Measurements from ENCODE around the gene SYTL2. TPM values are rescaled to one million over a fixed set of nuclear protein-coding genes. Genes with fewer than 3 reads are reported as not detected.

SYTL2 gene
- total and polyA plus RNA-seq, 9 donors: 4.2 to 26.1 (median 8.2) TPM

DNA sequence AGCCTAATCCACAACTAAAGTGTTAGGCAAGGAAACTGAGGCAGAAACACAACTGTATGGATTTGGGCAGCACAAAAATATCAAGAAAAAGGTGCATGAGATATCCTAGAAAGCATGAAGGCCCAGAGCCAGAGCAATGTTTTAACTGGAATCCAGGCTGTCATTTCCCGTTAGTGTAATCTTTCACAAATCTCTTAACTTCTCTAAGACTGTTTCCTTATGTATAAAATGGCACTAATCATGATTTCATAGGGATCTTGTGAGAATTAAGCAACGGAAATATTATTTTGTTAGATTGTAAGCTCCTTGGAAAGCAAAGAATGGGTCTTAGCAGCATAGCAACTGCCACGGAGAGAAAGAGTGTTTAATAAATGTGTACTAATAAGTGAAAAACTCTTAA is 14.7 kb upstream of the SYTL2 start:
- DNase-seq: no peak
- H3K27ac ChIP-seq: no peak overlapping the region
- intact Hi-C loops (cut with DNase I): no loop called here
- H3K36me3 ChIP-seq: no peaks in the 10 kb centered on the region
- H3K9me3 ChIP-seq: no peaks in the 10 kb centered on the region
- no peaks in the 10 kb centered on the region for H3K27me3 ChIP-seq
- H3K4me1 ChIP-seq (ENCODE audit: insufficient read depth): peaks cover 11% of the 10 kb centered on the region
- no peak overlapping the region for H3K4me3 ChIP-seq
- WGBS, 3 donors: 50 to 63% (median 61%) methylated on average over 3 of the region's 3 CpGs
- TF ChIP-seq, protein P1, sequence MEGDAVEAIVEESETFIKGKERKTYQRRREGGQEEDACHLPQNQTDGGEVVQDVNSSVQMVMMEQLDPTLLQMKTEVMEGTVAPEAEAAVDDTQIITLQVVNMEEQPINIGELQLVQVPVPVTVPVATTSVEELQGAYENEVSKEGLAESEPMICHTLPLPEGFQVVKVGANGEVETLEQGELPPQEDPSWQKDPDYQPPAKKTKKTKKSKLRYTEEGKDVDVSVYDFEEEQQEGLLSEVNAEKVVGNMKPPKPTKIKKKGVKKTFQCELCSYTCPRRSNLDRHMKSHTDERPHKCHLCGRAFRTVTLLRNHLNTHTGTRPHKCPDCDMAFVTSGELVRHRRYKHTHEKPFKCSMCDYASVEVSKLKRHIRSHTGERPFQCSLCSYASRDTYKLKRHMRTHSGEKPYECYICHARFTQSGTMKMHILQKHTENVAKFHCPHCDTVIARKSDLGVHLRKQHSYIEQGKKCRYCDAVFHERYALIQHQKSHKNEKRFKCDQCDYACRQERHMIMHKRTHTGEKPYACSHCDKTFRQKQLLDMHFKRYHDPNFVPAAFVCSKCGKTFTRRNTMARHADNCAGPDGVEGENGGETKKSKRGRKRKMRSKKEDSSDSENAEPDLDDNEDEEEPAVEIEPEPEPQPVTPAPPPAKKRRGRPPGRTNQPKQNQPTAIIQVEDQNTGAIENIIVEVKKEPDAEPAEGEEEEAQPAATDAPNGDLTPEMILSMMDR (IDR thresholded peaks at IDR 0.05): no peak
- TF ChIP-seq EP300 (IDR thresholded peaks at IDR 0.05): no peak
- TF ChIP-seq POLR2A (IDR thresholded peaks at IDR 0.05): no peak

DNA sequence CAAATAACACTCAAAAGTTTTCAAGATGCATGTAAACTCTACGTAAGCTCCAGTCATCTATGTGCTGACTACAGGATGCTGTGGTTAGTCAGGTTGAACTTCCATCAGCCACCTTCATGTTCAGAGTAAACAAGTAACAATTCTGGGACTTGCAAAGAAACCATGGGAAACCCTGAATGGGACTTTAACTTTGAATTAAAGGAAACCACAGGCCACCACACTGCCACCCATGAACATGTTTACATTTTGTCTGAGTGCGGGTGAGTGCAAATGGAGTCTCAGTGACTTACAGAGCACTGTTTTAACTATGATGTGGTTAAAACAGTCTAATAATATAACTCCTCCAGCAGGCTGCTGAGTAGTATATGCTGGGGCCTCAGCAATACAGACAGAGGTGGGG is 12.9 kb upstream of the SYTL2 start:
- H3K36me3 ChIP-seq: no peaks in the 10 kb centered on the region
- intact Hi-C loops (cut with DNase I): no loop called here
- TF ChIP-seq EP300 (IDR thresholded peaks at IDR 0.05): no peak
- TF ChIP-seq, protein P1 (IDR thresholded peaks at IDR 0.05): no peak
- no peak for TF ChIP-seq POLR2A (IDR thresholded peaks at IDR 0.05)
- no peaks in the 10 kb centered on the region for H3K27me3 ChIP-seq
- no peak overlapping the region for H3K27ac ChIP-seq
- no peaks in the 10 kb centered on the region for H3K9me3 ChIP-seq
- H3K4me1 ChIP-seq (ENCODE audit: insufficient read depth): peaks cover 11% of the 10 kb centered on the region
- WGBS, 3 donors: 89 to 97% (median 94%) methylated on average over 2 of the region's 2 CpGs
- DNase-seq: no peak
- no peak overlapping the region for H3K4me3 ChIP-seq

GRCh38 chr11:85822814-85823213 is 11.9 kb upstream of the SYTL2 start:
- Histone ChIP-seq H3K27ac (no peak overlapping the region), H3K27me3 (no peaks in the 10 kb centered on the region), H3K9me3 (no peaks in the 10 kb centered on the region), H3K36me3 (no peaks in the 10 kb centered on the region), H3K4me1 (ENCODE audit: insufficient read depth) (peaks cover 11% of the 10 kb centered on the region), H3K4me3 (no peak overlapping the region)
- TF ChIP-seq EP300 (IDR thresholded peaks at IDR 0.05) (no peak), POLR2A (IDR thresholded peaks at IDR 0.05) (no peak)
- TF ChIP-seq, protein P1 (IDR thresholded peaks at IDR 0.05): no peak
- intact Hi-C loops (cut with DNase I): no loop called here
- WGBS, 3 donors: 93 to 97% (median 95%) methylated on average over 3 of the region's 3 CpGs
- DNase-seq: no peak

- TF ChIP-seq POLR2A (IDR thresholded peaks at IDR 0.05) (no peak), EP300 (IDR thresholded peaks at IDR 0.05) (no peak)
- TF ChIP-seq, protein P1 (IDR thresholded peaks at IDR 0.05): no peak
- Histone ChIP-seq H3K27me3 (no peaks in the 10 kb centered on the region), H3K4me1 (ENCODE audit: insufficient read depth) (peaks cover 4% of the 10 kb centered on the region), H3K9me3 (no peaks in the 10 kb centered on the region), H3K4me3 (no peak overlapping the region), H3K36me3 (no peaks in the 10 kb centered on the region), H3K27ac (no peak overlapping the region)
- WGBS, 3 donors: 78 to 93% (median 87%) methylated on average over 1 of the region's 1 CpG
- no peak for DNase-seq
- intact Hi-C loops (cut with DNase I): no loop called here
Observed at GRCh38 chr11:85821636-85822035, 10.7 kb upstream of the SYTL2 start.

Data from ovary (tissue), 9 donors.